RWPE1 (cell line): ENCODE measurements around the gene SCN10A.
A peak's percentile ranks its signal among the peaks of the same experiment; 100 is the strongest.

Source experiments
- CTCF ChIA-PET: fragments of 350-600 bp; sonication (Branson Sonifier 250); formaldehyde crosslinking; extraction: SDS; loops from one replicate; lab custom pipeline; 2021; lab: Yijun Ruan, JAX
- POLR2A ChIA-PET: fragments of 400-600 bp; formaldehyde crosslinking; extraction: SDS; loops from one replicate; lab custom pipeline; 2020; ENCODE audit warnings: antibody characterized with exemption; ENCODE audit not compliant: low non-redundant PET; lab: Yijun Ruan, JAX
- DNase-seq: peaks from one replicate; pipeline ENCODE4 v3.0.0; 2012; ENCODE audit warnings: low spot score
- H3K27ac ChIP-seq: fragments of 450-650 bp; 2 replicates; pipeline ENCODE4 v1.5.1; 2017
- CTCF ChIP-seq: fragments of 450-650 bp; conservative IDR thresholded peaks from 2 replicates; pipeline ENCODE4 v1.5.1; 2017; ENCODE audit warnings: low read depth, mild to moderate bottlenecking

SCN10A gene

GRCh38 chr3:38731522-38731921 is 84.5 kb downstream of the SCN10A start:
- no peak for DNase-seq
- CTCF ChIA-PET: no interaction called here
- POLR2A ChIA-PET: no interaction called here
- no peak for TF ChIP-seq CTCF
- H3K27ac ChIP-seq: no peak overlapping the region

- no peak overlapping the region for H3K27ac ChIP-seq
- TF ChIP-seq CTCF: no peak
- ChIA-PET POLR2A (no interaction called here), CTCF (no interaction called here)
- peak; percentile 9 for DNase-seq
These were observed 85.7 kb downstream of the SCN10A start for GRCh38 chr3:38730281-38730680.

GRCh38 chr3:38728008-38728407 is 88.0 kb downstream of the SCN10A start:
- DNase-seq: no peak
- ChIA-PET POLR2A (no interaction called here), CTCF (no interaction called here)

GRCh38 chr3:38726751-38727150 is 89.3 kb downstream of the SCN10A start:
- H3K27ac ChIP-seq: no peak overlapping the region
- ChIA-PET POLR2A (no interaction called here), CTCF (no interaction called here)
- TF ChIP-seq CTCF: no peak
- no peak for DNase-seq

More at GRCh38 chr3:38728008-38728407, 88.0 kb downstream of the SCN10A start:
- TF ChIP-seq CTCF: no peak
- no peak overlapping the region for H3K27ac ChIP-seq

GRCh38 chr3:38725726-38726419 is 90.1 kb downstream of the SCN10A start:
- no peak overlapping the region for H3K27ac ChIP-seq
- ChIA-PET POLR2A (no interaction called here), CTCF (no interaction called here)
- TF ChIP-seq CTCF: no peak
- no peak for DNase-seq

- POLR2A ChIA-PET: no interaction called here
- no peak for DNase-seq
- H3K27ac ChIP-seq: no peak overlapping the region
- CTCF ChIA-PET: no interaction called here
- TF ChIP-seq CTCF: no peak
These were observed 91.7 kb downstream of the SCN10A start for GRCh38 chr3:38724392-38724736.
